Left forelimb (tissue), 1 donor: ENCODE measurements around the gene KRTAP12-2.

Source experiments
- DNase-seq: peaks from one replicate; pipeline ENCODE4 v3.0.0-alpha.2; 2018; ENCODE audit warnings: low spot score

Gene KRTAP12-2

DNA sequence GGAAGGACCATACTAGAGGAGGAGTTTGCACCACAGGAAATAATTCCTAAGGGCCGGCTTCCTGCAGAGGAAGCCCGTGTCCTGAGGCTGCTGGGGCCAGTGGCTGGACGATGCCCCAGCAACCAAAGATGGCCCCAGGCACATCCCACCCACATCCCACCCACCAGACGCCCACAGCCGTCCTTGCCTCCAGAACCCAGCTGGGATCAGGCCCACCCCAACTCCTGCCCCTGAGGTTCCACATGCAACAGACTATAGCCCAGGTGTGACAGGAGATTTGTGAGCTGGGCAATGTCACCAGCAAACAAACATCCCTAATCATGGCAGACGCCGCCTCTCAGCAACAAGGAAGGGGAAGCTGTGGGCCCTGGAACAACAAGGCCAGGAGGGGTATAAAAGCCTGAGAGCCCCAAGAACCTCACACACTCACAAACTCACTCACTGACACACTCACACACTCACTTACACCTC is 40.0 kb downstream of the KRTAP12-2 start, which contains the start of gene KRTAP10-9:
KRTAP10-9 (plus strand) TSS at position 421 of the 471 bp plus-strand sequence. CDS start 79 bp downstream, outside the sequence.
- DNase-seq, result no peak

DNA sequence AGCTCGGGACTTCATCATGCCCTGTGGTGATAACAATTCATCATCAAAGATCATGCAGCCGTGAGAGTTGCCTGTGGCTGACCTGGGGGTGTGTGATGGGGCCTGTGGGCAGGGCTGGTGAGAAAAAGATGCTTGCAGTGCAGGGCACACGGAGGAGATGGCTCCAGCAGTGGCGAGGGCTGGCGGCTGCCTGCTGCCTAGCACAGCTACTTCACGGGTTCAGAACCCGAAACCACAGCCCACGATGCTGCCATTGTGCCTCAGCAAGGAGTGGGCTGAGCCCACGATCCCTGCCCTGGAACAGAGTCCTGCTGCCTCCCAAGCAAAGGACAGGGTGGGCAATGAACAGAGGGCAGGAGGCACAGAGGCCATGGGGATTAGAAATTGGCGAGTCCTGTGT is 40.5 kb downstream of the KRTAP12-2 start:
- no peak for DNase-seq

DNA sequence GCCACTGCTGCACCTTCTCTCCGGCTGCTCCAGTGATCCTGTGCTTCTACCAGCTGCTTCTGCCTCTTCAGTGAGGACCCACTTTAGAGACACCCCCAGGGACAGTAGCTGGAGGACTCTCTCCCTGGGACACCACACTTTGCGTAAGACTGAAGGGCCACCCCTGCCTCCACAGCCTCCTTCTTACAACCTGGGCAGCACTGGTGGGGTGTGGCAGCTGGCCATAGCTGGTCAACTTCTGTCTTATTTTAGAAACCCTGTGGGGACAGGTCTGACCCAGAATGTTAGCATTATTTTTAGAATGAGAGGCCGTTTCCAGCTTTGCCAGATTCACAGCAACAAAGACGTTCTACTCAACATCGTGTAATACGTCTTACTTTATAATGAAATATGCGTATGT is 41.0 kb downstream of the KRTAP12-2 start:
- DNase-seq, result no peak

DNA sequence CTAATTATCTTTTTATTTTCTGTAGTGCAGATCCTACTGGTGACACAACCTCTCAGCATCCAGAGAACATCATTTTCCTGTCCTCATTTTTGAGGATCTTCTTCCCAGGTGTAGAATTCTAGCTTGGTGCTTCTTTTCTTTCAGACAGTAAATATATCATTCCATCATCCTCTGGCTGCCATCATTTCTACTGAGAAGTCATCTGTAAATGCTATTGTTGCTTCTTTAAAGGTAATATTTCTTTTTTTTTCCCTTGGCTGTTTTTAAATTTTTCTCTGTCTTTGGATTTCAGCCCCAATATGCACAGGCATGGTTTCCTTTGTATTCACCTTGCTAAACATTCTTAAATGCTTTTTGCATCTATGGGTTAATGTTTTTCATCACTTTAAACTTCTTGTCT is 43.2 kb downstream of the KRTAP12-2 start:
- DNase-seq, result no peak

DNA sequence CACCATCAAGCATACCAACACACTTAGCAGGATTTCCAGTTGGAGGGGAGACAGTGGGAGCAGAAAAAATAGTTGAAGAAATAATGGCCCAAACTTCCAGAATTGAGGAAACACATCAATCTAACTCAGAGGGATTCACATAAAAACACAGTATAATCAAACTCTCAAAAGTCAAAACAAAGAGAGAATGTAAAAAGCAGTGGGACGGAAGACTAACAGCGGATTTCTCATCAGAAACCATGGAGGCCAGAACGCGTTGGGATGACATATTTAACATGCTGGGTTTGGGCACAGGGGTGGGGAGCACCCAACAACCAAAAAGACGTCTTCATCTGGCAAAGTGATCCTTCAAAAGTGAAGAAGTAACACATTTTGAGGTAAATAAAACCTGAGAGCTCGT is 46.8 kb downstream of the KRTAP12-2 start:
- DNase-seq, result no peak

DNA sequence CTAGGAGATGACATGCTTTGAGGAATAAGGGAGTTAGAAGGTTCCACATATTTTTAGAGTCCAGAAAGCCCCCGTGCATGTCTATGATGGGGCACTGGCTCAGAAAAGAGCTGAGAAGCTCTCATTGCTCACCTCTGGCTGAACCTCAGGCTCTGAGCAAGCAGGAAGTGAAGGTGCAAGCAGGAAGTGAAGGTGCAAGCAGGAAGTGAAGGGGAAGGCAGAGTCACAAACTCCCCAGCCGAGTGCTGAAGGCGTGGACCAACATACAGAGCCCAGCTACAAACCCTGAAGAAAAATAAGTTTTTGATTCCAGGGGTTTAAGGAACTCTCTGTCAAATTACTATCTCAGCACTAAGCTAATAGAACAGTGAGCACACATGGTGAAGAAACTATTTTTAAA is 47.8 kb downstream of the KRTAP12-2 start:
- DNase-seq, result no peak

DNA sequence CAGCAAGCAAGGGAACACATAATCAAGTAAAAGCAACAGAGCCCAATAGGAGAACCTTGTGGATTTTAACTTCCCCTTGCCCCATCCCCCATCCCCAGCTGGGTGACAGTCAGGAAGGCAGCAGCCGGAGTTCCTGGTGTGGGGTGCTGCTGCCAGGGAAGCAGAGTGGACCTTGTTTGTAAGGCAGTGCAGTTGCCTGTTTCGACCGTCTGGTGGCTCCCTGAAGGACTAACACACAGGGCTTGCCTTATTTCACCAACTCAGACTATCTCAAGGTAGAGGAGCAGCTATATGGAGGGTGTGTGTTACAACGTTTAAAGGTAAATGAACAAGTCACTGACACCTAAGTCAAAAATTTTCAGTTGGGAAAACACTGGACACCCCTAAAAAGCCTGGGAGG is 48.2 kb downstream of the KRTAP12-2 start:
- no peak for DNase-seq

DNA sequence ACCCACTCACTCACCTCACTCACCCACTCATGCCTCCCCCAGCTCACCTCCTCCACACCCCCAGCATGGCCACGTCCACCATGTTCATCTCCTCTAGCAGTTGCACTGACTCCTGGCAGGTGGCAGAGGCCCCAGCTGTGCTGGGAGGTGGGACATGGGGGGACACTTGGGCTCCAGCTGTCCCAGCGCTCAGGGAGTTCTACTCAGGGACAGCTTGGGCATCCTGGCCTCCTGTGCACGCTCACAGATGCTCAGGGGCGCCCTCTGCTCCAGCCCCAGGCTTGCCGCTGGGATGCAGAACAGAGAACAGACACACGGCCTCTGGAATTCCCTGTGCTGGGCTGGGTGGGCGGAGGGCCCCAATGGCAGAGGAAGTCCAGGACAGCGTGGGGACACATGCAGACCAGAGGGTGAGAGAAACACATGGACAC is 49.6 kb downstream of the KRTAP12-2 start:
- no peak for DNase-seq

DNA sequence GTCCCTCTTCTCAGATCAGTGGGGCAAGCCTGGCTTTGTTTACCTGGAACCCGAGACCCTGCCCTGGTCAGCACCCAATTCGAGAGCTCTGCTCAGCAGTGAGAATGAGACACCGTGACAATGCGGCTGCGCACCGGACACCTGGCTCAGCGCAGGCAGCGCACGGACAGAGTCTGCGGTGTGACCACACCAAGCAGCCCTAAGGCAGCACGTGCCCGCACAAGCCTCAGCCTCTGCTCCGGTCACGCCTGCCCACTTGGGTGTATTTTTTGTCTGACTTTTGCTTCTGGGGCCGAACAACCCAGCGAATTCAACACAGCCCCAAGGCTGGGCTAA is 50.2 kb downstream of the KRTAP12-2 start:
- DNase-seq, result no peak
